Measurements from ENCODE around the gene POTEI. TPM values are rescaled to one million over a fixed set of nuclear protein-coding genes. Genes with fewer than 3 reads are reported as not detected.
"Not testable (repeated sequence)": the region's sequence is repeated elsewhere in the genome, so short reads cannot be mapped to it uniquely, and the experiment has no call there.

The POTEI gene
- total RNA-seq, 4 donors from 2014 or later = 0.26 to 0.35 TPM; not detected in 2

DNA sequence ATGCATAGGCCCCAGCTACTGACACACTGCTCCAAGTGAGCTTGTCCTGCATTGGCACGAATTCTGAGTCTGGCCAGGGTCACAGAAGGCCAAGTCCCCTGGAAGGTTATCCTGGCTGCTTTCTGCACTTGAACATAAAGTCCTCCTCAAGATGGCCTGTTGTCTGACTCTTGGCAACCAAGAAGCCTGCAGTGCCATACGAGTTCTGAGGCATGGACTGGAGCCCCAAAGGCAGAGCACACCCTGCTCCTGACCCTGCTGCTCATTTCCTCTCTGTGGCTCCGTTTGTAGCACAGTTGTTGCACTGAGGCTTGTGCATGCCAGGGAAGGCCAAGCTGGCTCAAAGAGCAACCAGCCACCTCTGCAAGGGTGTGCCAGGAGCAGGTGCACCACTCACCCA, 57.9 kb downstream of the POTEI start:
- H3K36me3 ChIP-seq; H3K4me1 ChIP-seq; H3K9me3 ChIP-seq; H3K4me3 ChIP-seq; H3K27me3 ChIP-seq; DNase-seq; H3K27ac ChIP-seq; intact Hi-C loops (cut with DNase I; ENCODE audit: low total_unique reads): not testable (repeated sequence)

DNA sequence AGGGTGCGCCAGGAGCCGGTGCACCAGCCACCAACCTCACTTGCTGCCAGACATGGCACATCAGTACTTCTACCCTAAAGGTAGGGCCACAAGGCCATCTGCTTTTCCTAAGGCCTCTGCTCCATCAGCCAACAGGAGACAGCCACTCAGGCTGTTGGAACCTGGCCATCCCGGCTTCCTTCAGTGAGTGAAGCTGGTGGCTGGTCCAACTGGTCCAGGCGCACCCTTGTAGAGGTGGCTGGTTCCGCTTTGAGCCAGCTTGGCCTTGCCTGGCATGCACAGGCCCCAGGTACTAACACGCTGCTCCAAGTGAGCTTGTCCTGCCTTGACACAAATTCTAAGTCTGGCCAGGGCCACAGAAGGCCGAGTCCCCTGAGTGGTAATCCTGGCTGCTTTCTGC, 58.8 kb downstream of the POTEI start:
- H3K27ac ChIP-seq; intact Hi-C loops (cut with DNase I; ENCODE audit: low total_unique reads); H3K36me3 ChIP-seq; H3K27me3 ChIP-seq; H3K9me3 ChIP-seq; H3K4me3 ChIP-seq; H3K4me1 ChIP-seq; DNase-seq: not testable (repeated sequence)

DNA sequence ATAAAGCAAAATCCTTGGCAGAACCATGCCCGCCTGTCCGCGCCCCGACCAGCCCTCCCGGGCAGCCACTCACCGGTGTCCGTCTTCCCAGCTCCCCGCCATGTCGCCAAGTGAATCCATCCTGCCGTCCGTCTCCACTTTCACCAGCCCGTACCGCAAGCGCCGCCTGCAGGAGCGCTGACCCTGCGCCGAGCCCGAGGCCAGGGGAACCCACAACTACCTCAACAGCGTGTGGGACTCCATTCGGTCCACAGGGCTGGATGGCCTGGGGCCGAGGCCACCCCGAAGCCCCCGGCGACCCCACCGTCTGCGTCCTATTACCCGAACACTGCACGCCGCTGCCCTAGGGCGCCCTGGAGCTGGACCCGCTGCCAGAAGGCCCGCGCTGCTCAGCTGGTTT, 81.5 kb downstream of the POTEI start:
- H3K36me3 ChIP-seq; H3K27me3 ChIP-seq; H3K4me1 ChIP-seq; H3K27ac ChIP-seq; H3K9me3 ChIP-seq; intact Hi-C loops (cut with DNase I; ENCODE audit: low total_unique reads): not testable (repeated sequence)
- TF ChIP-seq, protein P1, sequence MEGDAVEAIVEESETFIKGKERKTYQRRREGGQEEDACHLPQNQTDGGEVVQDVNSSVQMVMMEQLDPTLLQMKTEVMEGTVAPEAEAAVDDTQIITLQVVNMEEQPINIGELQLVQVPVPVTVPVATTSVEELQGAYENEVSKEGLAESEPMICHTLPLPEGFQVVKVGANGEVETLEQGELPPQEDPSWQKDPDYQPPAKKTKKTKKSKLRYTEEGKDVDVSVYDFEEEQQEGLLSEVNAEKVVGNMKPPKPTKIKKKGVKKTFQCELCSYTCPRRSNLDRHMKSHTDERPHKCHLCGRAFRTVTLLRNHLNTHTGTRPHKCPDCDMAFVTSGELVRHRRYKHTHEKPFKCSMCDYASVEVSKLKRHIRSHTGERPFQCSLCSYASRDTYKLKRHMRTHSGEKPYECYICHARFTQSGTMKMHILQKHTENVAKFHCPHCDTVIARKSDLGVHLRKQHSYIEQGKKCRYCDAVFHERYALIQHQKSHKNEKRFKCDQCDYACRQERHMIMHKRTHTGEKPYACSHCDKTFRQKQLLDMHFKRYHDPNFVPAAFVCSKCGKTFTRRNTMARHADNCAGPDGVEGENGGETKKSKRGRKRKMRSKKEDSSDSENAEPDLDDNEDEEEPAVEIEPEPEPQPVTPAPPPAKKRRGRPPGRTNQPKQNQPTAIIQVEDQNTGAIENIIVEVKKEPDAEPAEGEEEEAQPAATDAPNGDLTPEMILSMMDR (IDR thresholded peaks at IDR 0.05) = peak in 2 of 4 experiments; percentile 38 to 46
- H3K4me3 ChIP-seq = peak overlapping the region in 1 of 2 donors; percentile 44
- peak; percentile 37 to 44 for DNase-seq

DNA sequence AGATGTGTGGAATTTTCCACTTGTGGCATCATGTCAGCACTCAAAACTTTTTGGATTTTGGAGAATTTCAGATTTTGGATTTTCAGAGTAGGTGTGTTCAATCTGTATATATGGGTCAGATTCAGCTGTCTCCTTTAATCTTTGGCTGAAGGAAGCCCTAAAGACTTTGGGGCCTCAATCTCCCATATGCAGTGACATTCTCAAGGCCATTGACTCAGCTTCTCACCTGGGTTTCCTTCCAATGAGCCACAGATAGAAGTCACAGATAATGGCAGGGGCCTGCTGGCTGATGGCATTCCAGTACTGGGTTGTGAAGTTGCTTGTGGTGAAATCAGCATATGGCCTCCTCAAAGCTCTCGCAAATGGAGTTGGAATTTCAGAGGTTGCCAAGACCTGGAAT, 90.3 kb downstream of the POTEI start:
- H3K4me1 ChIP-seq; H3K27ac ChIP-seq; intact Hi-C loops (cut with DNase I; ENCODE audit: low total_unique reads); H3K36me3 ChIP-seq; H3K9me3 ChIP-seq; H3K4me3 ChIP-seq; DNase-seq; H3K27me3 ChIP-seq: not testable (repeated sequence)

DNA sequence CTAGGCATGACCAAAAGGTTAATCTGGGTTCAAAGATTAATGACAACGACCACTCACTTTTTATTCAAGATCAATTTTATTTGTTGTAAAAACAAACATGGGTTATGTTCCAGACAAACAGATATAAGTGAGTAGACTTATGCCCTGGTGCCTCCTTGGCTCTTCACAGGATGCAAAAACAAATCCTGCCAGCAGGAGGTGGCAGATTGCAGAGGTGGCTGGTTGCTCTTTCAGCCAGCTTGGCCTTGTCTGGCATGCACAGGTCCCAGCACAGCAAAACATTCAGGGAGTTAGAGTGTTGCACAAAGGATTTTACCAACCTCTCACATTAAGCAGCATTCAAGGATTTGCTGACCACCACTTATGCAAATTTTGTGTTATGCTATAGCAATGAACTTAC, 92.4 kb downstream of the POTEI start:
- H3K27me3 ChIP-seq; H3K36me3 ChIP-seq; DNase-seq; H3K4me3 ChIP-seq; intact Hi-C loops (cut with DNase I; ENCODE audit: low total_unique reads); H3K9me3 ChIP-seq; H3K4me1 ChIP-seq; H3K27ac ChIP-seq: not testable (repeated sequence)

Small RNA genes lying within 50 kb of the gene (small RNA-seq; reads per million reads assigned to genes)
- gene RF00017 (not detected), gene RNU6-473P (not detected)

Other genes starting within 250 kb of the POTEI start
- gene IMP4, start 166.4 kb downstream of the POTEI start, total RNA-seq = 10 to 100 TPM; 25.1 to 51.8 (median 43.3) TPM
- gene PTPN18, start 153.3 kb downstream of the POTEI start, total RNA-seq = 10 to 100 TPM; 29.6 to 65.6 (median 46.3) TPM
- under 1 TPM in 1 of 4 donors, not detected in 3; 0.35 TPM for gene CFC1B, start 11.9 kb upstream of the POTEI start, total RNA-seq
- under 1 TPM in 1 of 4 donors, not detected in 3; 0.62 TPM for gene CFC1, start 90.2 kb upstream of the POTEI start, total RNA-seq
- under 1 TPM in 1 of 4 donors, not detected in 3; 0.21 TPM for gene POTEJ, start 102.1 kb upstream of the POTEI start, total RNA-seq
- not detected for gene GPR148, start 219.7 kb upstream of the POTEI start, total RNA-seq
- under 1 TPM in 1 of 4 donors, not detected in 3; 0.21 TPM for gene AMER3, start 246.2 kb upstream of the POTEI start, total RNA-seq

All from uterus (tissue), 4 donors.